Caki2 (cell line): ENCODE measurements around the gene VIPAS39. TPM values are rescaled to one million over a fixed set of nuclear protein-coding genes. Genes with fewer than 3 reads are reported as not detected.

Source experiments
- DNase-seq: peaks from one replicate; pipeline ENCODE4 v3.0.0-alpha.2; 2015; ENCODE audit warnings: low read depth
- in situ Hi-C: cut with HindIII; loops from 2 replicates; pipeline ENCODE4 v1.10.0; 2016; ENCODE audit warnings: low sequenced_read_pairs, low pct_unique_long_range_greater_than_20kb, mixed read lengths
- total RNA-seq: library from RNA; depleted of rRNA; stranded (reverse); fragments of >200 nt; shearing (Covaris generic); gene quantifications from 2 replicates; pipeline ENCODE4 v1.2.3, GENCODE V29; 2014; ENCODE audit warnings: low replicate concordance; rRNA removed

Gene VIPAS39
- total RNA-seq, result 19.9 and 24.1 TPM in 2 replicates

GRCh38 chr14:77457522-77458248, at the start of gene VIPAS39, which contains the start of gene AHSA1:
TSS of gene VIPAS39 (minus strand) at chr14:77457601. CDS start at chr14:77454102, 3,499 bp downstream.
TSS of gene AHSA1 (plus strand) at chr14:77458093. CDS start at chr14:77458190, 97 bp downstream.
- DNase-seq, result peak; percentile 98
- in situ Hi-C loops, result no loop called here

GRCh38 chr14:77505031-77505430, 47.6 kb upstream of the VIPAS39 start:
- in situ Hi-C loops, result no loop called here

GRCh38 chr14:77503138-77503537, 45.7 kb upstream of the VIPAS39 start:
- in situ Hi-C loops, result no loop called here
- DNase-seq, result no peak

More at GRCh38 chr14:77505031-77505430, 47.6 kb upstream of the VIPAS39 start:
- no peak for DNase-seq

GRCh38 chr14:77502109-77502782, 44.8 kb upstream of the VIPAS39 start:
- in situ Hi-C loops, result no loop called here
- DNase-seq, result no peak

- no peak for DNase-seq
- in situ Hi-C loops, result no loop called here
Observed at GRCh38 chr14:77498984-77499527, 41.7 kb upstream of the VIPAS39 start.

- DNase-seq, result no peak
- in situ Hi-C loops, result no loop called here
Observed at GRCh38 chr14:77498120-77498979, 40.9 kb upstream of the VIPAS39 start, which contains the start of gene ISM2. TSS of gene ISM2 (minus strand) at chr14:77498816. CDS start at chr14:77498793, 23 bp downstream.

- in situ Hi-C loops, result no loop called here
- DNase-seq, result no peak
Observed at GRCh38 chr14:77495334-77495733, 37.9 kb upstream of the VIPAS39 start.

GRCh38 chr14:77491056-77491455, 33.7 kb upstream of the VIPAS39 start:
- DNase-seq, result no peak
- in situ Hi-C loops, result no loop called here

GRCh38 chr14:77490347-77490986, 33.1 kb upstream of the VIPAS39 start:
- in situ Hi-C loops, result no loop called here

GRCh38 chr14:77489041-77489440, 31.6 kb upstream of the VIPAS39 start:
- in situ Hi-C loops, result no loop called here
- DNase-seq, result no peak

More at GRCh38 chr14:77490347-77490986, 33.1 kb upstream of the VIPAS39 start:
- DNase-seq, result no peak

- no peak for DNase-seq
- in situ Hi-C loops, result no loop called here
Observed at GRCh38 chr14:77488558-77488957, 31.2 kb upstream of the VIPAS39 start.

GRCh38 chr14:77485901-77486678, 28.7 kb upstream of the VIPAS39 start:
- in situ Hi-C loops, result no loop called here
- peak; percentile 24 for DNase-seq

- in situ Hi-C loops, result no loop called here
- DNase-seq, result no peak
Observed at GRCh38 chr14:77485256-77485655, 27.9 kb upstream of the VIPAS39 start.

- in situ Hi-C loops, result no loop called here
- no peak for DNase-seq
Observed at GRCh38 chr14:77482422-77482821, 25.0 kb upstream of the VIPAS39 start.

GRCh38 chr14:77478796-77479195, 21.4 kb upstream of the VIPAS39 start:
- DNase-seq, result no peak
- in situ Hi-C loops, result no loop called here

- DNase-seq, result no peak
- in situ Hi-C loops, result no loop called here
Observed at GRCh38 chr14:77478029-77478428, 20.6 kb upstream of the VIPAS39 start.

GRCh38 chr14:77475432-77476115, 18.2 kb upstream of the VIPAS39 start:
- no peak for DNase-seq
- in situ Hi-C loops, result no loop called here
